Measurements from ENCODE around the gene ZHX3.

Gene ZHX3

GRCh38 chr20:41364967-41365765 lies 47.6 kb upstream of the ZHX3 start:
- Histone ChIP-seq H2AFZ (ENCODE audit: low read depth) (no peak overlapping the region), H4K20me1 (ENCODE audit: insufficient read depth) (no peaks in the 10 kb centered on the region), H3K4me3 (IDR thresholded peaks at IDR 0.05; ENCODE audit: insufficient read depth, low read depth, low read length) (no peak overlapping the region), H3K27ac (no peak overlapping the region), H3K79me2 (ENCODE audit: insufficient read depth, low read depth) (no peaks in the 10 kb centered on the region), H3K36me3 (ENCODE audit: insufficient read depth) (no peaks in the 10 kb centered on the region), H3K4me2 (no peak overlapping the region), H3K27me3 (ENCODE audit: insufficient read depth, low read depth) (no peaks in the 10 kb centered on the region), H3K9ac (no peak overlapping the region), H3K4me1 (ENCODE audit: low read depth, poor library complexity, severe bottlenecking) (no peaks in the 10 kb centered on the region)
- no peak for TF ChIP-seq CTCF (conservative IDR thresholded peaks at IDR 0.05; ENCODE audit: low read depth, low read length)

GRCh38 chr20:41364236-41364855 lies 46.8 kb upstream of the ZHX3 start:
- H3K9ac ChIP-seq, result no peak overlapping the region
- H3K4me2 ChIP-seq, result no peak overlapping the region
- no peak overlapping the region for H2AFZ ChIP-seq (ENCODE audit: low read depth)
- no peak for TF ChIP-seq CTCF (conservative IDR thresholded peaks at IDR 0.05; ENCODE audit: low read depth, low read length)
- no peak overlapping the region for H3K4me3 ChIP-seq (IDR thresholded peaks at IDR 0.05; ENCODE audit: insufficient read depth, low read depth, low read length)
- H3K79me2 ChIP-seq (ENCODE audit: insufficient read depth, low read depth), result no peaks in the 10 kb centered on the region
- no peaks in the 10 kb centered on the region for H4K20me1 ChIP-seq (ENCODE audit: insufficient read depth)
- H3K27ac ChIP-seq, result no peak overlapping the region
- no peaks in the 10 kb centered on the region for H3K4me1 ChIP-seq (ENCODE audit: low read depth, poor library complexity, severe bottlenecking)
- no peaks in the 10 kb centered on the region for H3K27me3 ChIP-seq (ENCODE audit: insufficient read depth, low read depth)
- H3K36me3 ChIP-seq (ENCODE audit: insufficient read depth), result no peaks in the 10 kb centered on the region

GRCh38 chr20:41363601-41364000 lies 46.1 kb upstream of the ZHX3 start:
- H3K79me2 ChIP-seq (ENCODE audit: insufficient read depth, low read depth), result no peaks in the 10 kb centered on the region
- no peaks in the 10 kb centered on the region for H3K27me3 ChIP-seq (ENCODE audit: insufficient read depth, low read depth)
- H2AFZ ChIP-seq (ENCODE audit: low read depth), result no peak overlapping the region

GRCh38 chr20:41362748-41363140 lies 45.2 kb upstream of the ZHX3 start:
- H3K4me3 ChIP-seq (IDR thresholded peaks at IDR 0.05; ENCODE audit: insufficient read depth, low read depth, low read length), result no peak overlapping the region
- H3K4me2 ChIP-seq, result no peak overlapping the region
- H3K27me3 ChIP-seq (ENCODE audit: insufficient read depth, low read depth), result no peaks in the 10 kb centered on the region
- no peaks in the 10 kb centered on the region for H3K4me1 ChIP-seq (ENCODE audit: low read depth, poor library complexity, severe bottlenecking)
- H2AFZ ChIP-seq (ENCODE audit: low read depth), result no peak overlapping the region
- no peak for TF ChIP-seq CTCF (conservative IDR thresholded peaks at IDR 0.05; ENCODE audit: low read depth, low read length)
- no peak overlapping the region for H3K9ac ChIP-seq
- no peaks in the 10 kb centered on the region for H3K36me3 ChIP-seq (ENCODE audit: insufficient read depth)
- no peak overlapping the region for H3K27ac ChIP-seq
- no peaks in the 10 kb centered on the region for H4K20me1 ChIP-seq (ENCODE audit: insufficient read depth)
- H3K79me2 ChIP-seq (ENCODE audit: insufficient read depth, low read depth), result no peaks in the 10 kb centered on the region

More at GRCh38 chr20:41363601-41364000, 46.1 kb upstream of the ZHX3 start:
- Histone ChIP-seq H3K4me1 (ENCODE audit: low read depth, poor library complexity, severe bottlenecking) (no peaks in the 10 kb centered on the region), H3K4me2 (no peak overlapping the region), H4K20me1 (ENCODE audit: insufficient read depth) (no peaks in the 10 kb centered on the region), H3K9ac (no peak overlapping the region), H3K4me3 (IDR thresholded peaks at IDR 0.05; ENCODE audit: insufficient read depth, low read depth, low read length) (no peak overlapping the region), H3K36me3 (ENCODE audit: insufficient read depth) (no peaks in the 10 kb centered on the region), H3K27ac (no peak overlapping the region)
- TF ChIP-seq CTCF (conservative IDR thresholded peaks at IDR 0.05; ENCODE audit: low read depth, low read length), result no peak
